Measurements from ENCODE around the gene ARHGEF5. TPM values are rescaled to one million over a fixed set of nuclear protein-coding genes. Genes with fewer than 3 reads are reported as not detected.

Gene ARHGEF5
- total and polyA plus RNA-seq, 11 donors: 0.53 to 11.7 (median 1.3) TPM

GRCh38 chr7:144399946-144400345 is 44.7 kb downstream of the ARHGEF5 start:
- WGBS, 4 donors: 77 to 82% (median 80%) methylated on average over 11 of the region's 11 CpGs
- no peaks in the 10 kb centered on the region for H3K9me3 ChIP-seq
- no peak overlapping the region for H3K4me3 ChIP-seq
- no peaks in the 10 kb centered on the region for H3K36me3 ChIP-seq
- DNase-seq: no peak
- intact Hi-C loops (cut with DNase I): loop anchor here in 2 of 10 donors (5.0 to 10.0 kb wide), 2 partner anchors 223 to 225 kb away; no protein-coding TSS in a partner anchor
- no peaks in the 10 kb centered on the region for H3K4me1 ChIP-seq
- H3K27ac ChIP-seq: no peak overlapping the region
- no peak for TF ChIP-seq CTCF (IDR thresholded peaks at IDR 0.05)
- H3K27me3 ChIP-seq: peaks cover 0 to 12% (median 0%) of the 10 kb centered on the region in 9 donors
- no peak for ATAC-seq

- no peak overlapping the region for H3K4me3 ChIP-seq
- peaks cover 0 to 12% (median 0%) of the 10 kb centered on the region in 9 donors for H3K27me3 ChIP-seq
- no peaks in the 10 kb centered on the region for H3K9me3 ChIP-seq
- no peak overlapping the region for H3K27ac ChIP-seq
- intact Hi-C loops (cut with DNase I): no loop called here
- H3K36me3 ChIP-seq: no peaks in the 10 kb centered on the region
- 62 to 85% (median 67%) methylated on average over 3 to 5 of the region's 5 CpGs for WGBS, 4 donors
- no peaks in the 10 kb centered on the region for H3K4me1 ChIP-seq
- no peak for DNase-seq
- TF ChIP-seq POLR2A (IDR thresholded peaks at IDR 0.05): no peak
- TF ChIP-seq CTCF (IDR thresholded peaks at IDR 0.05): no peak
- no peak for ATAC-seq
These were observed 46.3 kb downstream of the ARHGEF5 start for GRCh38 chr7:144401490-144401889.

- H3K9me3 ChIP-seq: no peaks in the 10 kb centered on the region
- WGBS, 4 donors: 86 to 95% (median 93%) methylated on average over 10 to 11 of the region's 11 CpGs
- ATAC-seq: no peak
- H3K27me3 ChIP-seq: peaks cover 0 to 12% (median 0%) of the 10 kb centered on the region in 9 donors
- DNase-seq: no peak
- H3K4me3 ChIP-seq: no peak overlapping the region
- no peak for TF ChIP-seq POLR2A (IDR thresholded peaks at IDR 0.05)
- TF ChIP-seq CTCF (IDR thresholded peaks at IDR 0.05): no peak
- no peaks in the 10 kb centered on the region for H3K4me1 ChIP-seq
- intact Hi-C loops (cut with DNase I): no loop called here
- no peak overlapping the region for H3K27ac ChIP-seq
- no peaks in the 10 kb centered on the region for H3K36me3 ChIP-seq
These were observed 47.9 kb downstream of the ARHGEF5 start for GRCh38 chr7:144403102-144403501.

GRCh38 chr7:144403649-144404061 is 48.5 kb downstream of the ARHGEF5 start, which contains the start of gene NOBOX:
NOBOX (minus strand) TSS chr7:144403693.
- H3K27me3 ChIP-seq: peaks cover 0 to 12% (median 0%) of the 10 kb centered on the region in 9 donors
- ATAC-seq (no peak), DNase-seq (no peak)
- H3K4me3 ChIP-seq: no peak within 1 kb of the TSS
- no peaks in the 10 kb centered on the region for H3K36me3 ChIP-seq
- TF ChIP-seq POLR2A (IDR thresholded peaks at IDR 0.05) (no peak), CTCF (IDR thresholded peaks at IDR 0.05) (no peak)
- H3K27ac ChIP-seq: no peak within 1 kb of the TSS
- H3K9me3 ChIP-seq: no peaks in the 10 kb centered on the region
- WGBS, 4 donors: 93 to 100% (median 95%) methylated on average over 9 to 39 of the region's 39 CpGs
- H3K4me1 ChIP-seq: no peaks in the 10 kb centered on the region
- intact Hi-C loops (cut with DNase I): no loop called here

Data from heart left ventricle (tissue), 16 donors.